Skeletal muscle tissue (tissue), 4 donors: ENCODE measurements around the gene ZNF789. TPM values are rescaled to one million over a fixed set of nuclear protein-coding genes. Genes with fewer than 3 reads are reported as not detected.
A peak's percentile ranks its signal among the peaks of the same experiment; 100 is the strongest.

Experiments used
- H3K27ac ChIP-seq: one replicate; pipeline ENCODE4 v1.7.0; 2013; ENCODE audit warnings: mild to moderate bottlenecking, low read depth, low read length, inconsistent platforms
- H3K27me3 ChIP-seq, 3 donors: one replicate each; pipeline ENCODE4 v1.7.0; 2013; ENCODE audit warnings: low read length in 3 of 3; ENCODE audit not compliant: control insufficient read depth in 3 of 3, insufficient read depth in 3 of 3
- H3K36me3 ChIP-seq, 3 donors: one replicate each; pipeline ENCODE4 v1.7.0; 2013; ENCODE audit warnings: low read length in 3 of 3; ENCODE audit not compliant: control insufficient read depth in 3 of 3, insufficient read depth in 3 of 3
- H3K4me1 ChIP-seq, 3 donors: one replicate each; pipeline ENCODE4 v1.7.0; 2013; ENCODE audit warnings: low read length in 3 of 3, mild to moderate bottlenecking in 3 of 3; ENCODE audit not compliant: control insufficient read depth in 3 of 3, insufficient read depth in 3 of 3
- H3K4me3 ChIP-seq, 3 donors: one replicate each; pipeline ENCODE4 v1.7.0; 2013; ENCODE audit warnings: low read length in 3 of 3
- H3K9ac ChIP-seq, 3 donors: one replicate each; pipeline ENCODE4 v1.7.0; 2013; ENCODE audit warnings: low read length in 3 of 3, mild to moderate bottlenecking in 3 of 3, moderate library complexity in 2 of 3, low read depth in 1 of 3
- H3K9me3 ChIP-seq, 3 donors: one replicate each; pipeline ENCODE4 v1.7.0; 2013; ENCODE audit warnings: low read length in 3 of 3; ENCODE audit not compliant: control insufficient read depth in 3 of 3
- total RNA-seq: library from RNA; depleted of rRNA; stranded (reverse); fragments of >200 nt; gene quantifications from one replicate; pipeline ENCODE4 v1.2.3, GENCODE V29; 2014
- donor health status: Osteomylitis.

The ZNF789 gene
- total RNA-seq, 1 donor from 2014 or later, result 13.6 TPM

DNA sequence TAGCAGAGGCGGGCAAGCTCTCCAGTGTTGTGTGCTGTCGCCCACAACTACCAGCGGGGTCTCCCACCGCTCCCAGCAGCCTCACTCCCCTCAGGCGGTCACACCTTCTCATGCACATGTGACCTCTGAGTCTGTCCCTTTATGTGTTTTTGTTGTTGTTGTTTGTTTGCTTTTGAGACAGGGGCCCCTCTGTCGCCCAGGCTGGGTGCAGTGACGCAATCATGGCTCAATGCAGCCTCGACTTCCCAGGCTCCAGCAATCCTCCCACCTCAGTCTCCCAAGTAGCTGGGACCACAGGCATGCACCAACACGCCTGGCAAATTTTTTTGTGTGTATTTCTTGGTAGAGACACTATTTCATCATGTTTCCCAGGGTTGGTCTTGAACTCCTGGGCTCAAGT is 32.5 kb upstream of the ZNF789 start:
- Histone ChIP-seq H3K27ac (peak overlapping the region; percentile 91), H3K4me3 (peak overlapping the region; percentile 91 to 96 (median 95)), H3K4me1 (peaks cover 24 to 33% (median 27%) of the 10 kb centered on the region in 3 donors), H3K27me3 (no peaks in the 10 kb centered on the region), H3K9ac (peak overlapping the region; percentile 48 to 98 (median 97)), H3K36me3 (peaks cover 7 to 22% (median 11%) of the 10 kb centered on the region in 3 donors), H3K9me3 (no peaks in the 10 kb centered on the region)

- Histone ChIP-seq H3K9ac (no peak overlapping the region), H3K27me3 (no peaks in the 10 kb centered on the region), H3K36me3 (peaks cover 48 to 62% (median 52%) of the 10 kb centered on the region in 3 donors), H3K27ac (no peak overlapping the region), H3K4me1 (peaks cover 7 to 11% (median 9%) of the 10 kb centered on the region in 3 donors), H3K9me3 (no peaks in the 10 kb centered on the region), H3K4me3 (no peak overlapping the region)
These were observed 26.6 kb upstream of the ZNF789 start for GRCh38 chr7:99446096-99446495.

DNA sequence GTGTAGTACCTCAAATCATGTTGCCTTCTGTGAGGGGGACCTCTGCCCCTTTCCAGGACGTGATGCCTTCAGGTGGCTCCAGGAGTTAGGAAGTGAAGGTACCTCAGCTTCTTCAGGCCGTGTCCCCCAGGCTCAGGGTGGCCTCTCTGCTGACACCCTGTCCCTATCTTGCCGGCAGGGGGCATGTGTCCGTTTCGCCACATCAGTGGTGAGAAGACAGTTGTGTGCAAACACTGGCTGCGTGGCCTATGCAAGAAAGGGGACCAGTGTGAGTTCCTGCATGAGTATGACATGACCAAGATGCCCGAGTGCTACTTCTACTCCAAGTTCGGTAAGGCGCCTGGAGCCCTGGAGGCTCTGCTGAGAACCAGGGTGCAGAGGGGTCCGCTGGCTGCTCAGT is 24.7 kb upstream of the ZNF789 start:
- H3K9me3 ChIP-seq, result no peaks in the 10 kb centered on the region
- no peak overlapping the region for H3K4me3 ChIP-seq
- no peak overlapping the region for H3K9ac ChIP-seq
- no peak overlapping the region for H3K27ac ChIP-seq
- H3K4me1 ChIP-seq, result no peaks in the 10 kb centered on the region
- H3K27me3 ChIP-seq, result no peaks in the 10 kb centered on the region
- H3K36me3 ChIP-seq, result peaks cover 59 to 73% (median 64%) of the 10 kb centered on the region in 3 donors

- H3K4me1 ChIP-seq, result no peaks in the 10 kb centered on the region
- H3K36me3 ChIP-seq, result peaks cover 67 to 73% (median 71%) of the 10 kb centered on the region in 3 donors
- no peak overlapping the region for H3K4me3 ChIP-seq
- no peak overlapping the region for H3K9ac ChIP-seq
- H3K27ac ChIP-seq, result no peak overlapping the region
- no peaks in the 10 kb centered on the region for H3K9me3 ChIP-seq
- H3K27me3 ChIP-seq, result no peaks in the 10 kb centered on the region
These were observed 23.8 kb upstream of the ZNF789 start for GRCh38 chr7:99448855-99449254.

GRCh38 chr7:99449326-99449725 is 23.4 kb upstream of the ZNF789 start:
- H3K9me3 ChIP-seq, result no peaks in the 10 kb centered on the region
- no peak overlapping the region for H3K4me3 ChIP-seq
- H3K27me3 ChIP-seq, result no peaks in the 10 kb centered on the region
- H3K9ac ChIP-seq, result no peak overlapping the region
- H3K36me3 ChIP-seq, result peaks cover 72 to 75% (median 73%) of the 10 kb centered on the region in 3 donors
- no peak overlapping the region for H3K27ac ChIP-seq
- H3K4me1 ChIP-seq, result no peaks in the 10 kb centered on the region

GRCh38 chr7:99451936-99452335 is 20.8 kb upstream of the ZNF789 start:
- no peaks in the 10 kb centered on the region for H3K9me3 ChIP-seq
- no peak overlapping the region for H3K9ac ChIP-seq
- H3K27me3 ChIP-seq, result no peaks in the 10 kb centered on the region
- no peak overlapping the region for H3K4me3 ChIP-seq
- H3K4me1 ChIP-seq, result no peaks in the 10 kb centered on the region
- peaks cover 73 to 85% (median 82%) of the 10 kb centered on the region in 3 donors for H3K36me3 ChIP-seq
- no peak overlapping the region for H3K27ac ChIP-seq

GRCh38 chr7:99452541-99452940 is 20.1 kb upstream of the ZNF789 start:
- Histone ChIP-seq H3K27ac (no peak overlapping the region), H3K4me3 (no peak overlapping the region), H3K4me1 (no peaks in the 10 kb centered on the region), H3K36me3 (peaks cover 79 to 91% (median 88%) of the 10 kb centered on the region in 3 donors), H3K9me3 (no peaks in the 10 kb centered on the region), H3K27me3 (no peaks in the 10 kb centered on the region), H3K9ac (no peak overlapping the region)

DNA sequence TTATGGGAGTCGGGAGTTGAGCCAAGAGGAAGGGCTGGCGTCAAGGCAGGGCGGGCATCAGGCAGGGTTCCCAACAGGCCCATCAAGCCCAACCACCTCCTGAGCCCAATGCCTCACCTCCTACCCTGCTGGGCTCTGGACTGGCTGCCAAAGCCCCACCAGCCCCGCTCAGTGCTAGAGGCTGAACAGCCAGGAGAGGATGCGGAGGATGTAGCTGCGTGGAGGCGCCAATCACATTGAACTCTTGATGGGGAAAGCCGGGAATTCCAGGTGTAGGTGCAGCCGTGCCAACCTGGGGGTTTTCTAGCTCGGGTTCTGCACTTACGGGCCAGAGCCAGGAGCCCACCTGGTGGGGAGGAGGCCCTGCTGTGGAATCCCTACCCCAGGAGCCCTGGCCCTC is 19.6 kb upstream of the ZNF789 start:
- no peaks in the 10 kb centered on the region for H3K4me1 ChIP-seq
- no peak overlapping the region for H3K9ac ChIP-seq
- H3K27ac ChIP-seq, result no peak overlapping the region
- H3K27me3 ChIP-seq, result no peaks in the 10 kb centered on the region
- H3K9me3 ChIP-seq, result no peaks in the 10 kb centered on the region
- H3K4me3 ChIP-seq, result no peak overlapping the region
- peaks cover 80 to 91% (median 90%) of the 10 kb centered on the region in 3 donors for H3K36me3 ChIP-seq

DNA sequence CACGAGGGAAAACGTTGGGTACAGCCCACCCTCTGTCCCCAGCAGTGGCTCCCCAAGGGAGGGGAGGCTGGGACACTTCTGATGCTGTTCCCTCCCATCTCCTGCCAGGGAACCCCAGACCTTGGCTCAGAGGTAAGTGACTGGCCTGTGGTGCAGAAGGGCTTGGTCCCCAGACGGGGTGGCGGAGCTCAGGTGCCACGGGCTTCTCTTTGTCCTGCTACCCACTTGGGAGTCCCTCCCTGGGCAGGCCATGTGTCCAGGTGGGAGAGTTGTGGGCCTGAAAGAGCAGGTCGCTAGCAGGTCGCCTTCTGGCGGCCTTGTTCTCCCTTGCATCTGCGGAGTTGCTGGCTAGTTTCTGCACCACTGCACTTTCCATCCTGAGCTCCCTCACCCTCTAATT is 16.8 kb upstream of the ZNF789 start:
- H3K27me3 ChIP-seq, result no peaks in the 10 kb centered on the region
- no peak overlapping the region for H3K4me3 ChIP-seq
- peaks cover 67 to 89% (median 83%) of the 10 kb centered on the region in 3 donors for H3K36me3 ChIP-seq
- H3K9me3 ChIP-seq, result no peaks in the 10 kb centered on the region
- H3K27ac ChIP-seq, result no peak overlapping the region
- H3K4me1 ChIP-seq, result peaks cover 9 to 13% (median 9%) of the 10 kb centered on the region in 3 donors
- H3K9ac ChIP-seq, result no peak overlapping the region

DNA sequence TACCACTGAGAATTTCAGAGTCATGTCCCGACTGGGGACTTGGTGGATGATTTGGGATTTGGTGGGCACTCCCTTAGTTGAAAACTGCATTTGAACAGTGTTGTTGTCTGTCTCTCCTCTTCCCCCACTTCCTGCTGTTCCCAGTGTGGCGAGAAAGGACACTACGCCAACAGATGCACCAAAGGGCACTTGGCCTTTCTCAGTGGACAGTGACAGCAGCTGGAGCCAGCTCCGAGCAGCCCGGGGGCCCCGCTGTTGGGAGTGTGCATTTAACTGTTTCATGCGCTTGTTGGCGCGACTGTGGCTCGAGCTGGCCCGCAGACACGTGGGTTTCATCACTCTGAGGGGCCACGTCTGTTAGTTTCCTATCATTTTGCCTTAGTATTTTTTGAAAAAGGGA is 16.4 kb upstream of the ZNF789 start:
- Histone ChIP-seq H3K36me3 (peaks cover 66 to 86% (median 79%) of the 10 kb centered on the region in 3 donors), H3K4me3 (no peak overlapping the region), H3K27me3 (no peaks in the 10 kb centered on the region), H3K27ac (no peak overlapping the region), H3K4me1 (peaks cover 10 to 18% (median 11%) of the 10 kb centered on the region in 3 donors), H3K9me3 (no peaks in the 10 kb centered on the region), H3K9ac (no peak overlapping the region)
